ENCODE measurements around the gene DUOX1. TPM values are rescaled to one million over a fixed set of nuclear protein-coding genes. Genes with fewer than 3 reads are reported as not detected.

Gene DUOX1
- total and polyA plus RNA-seq, 2 of the 13 experiments (the other 11 are each of a cell fraction or from before 2014, with no cell fraction given): 0.03 TPM; not detected in 1

DNA sequence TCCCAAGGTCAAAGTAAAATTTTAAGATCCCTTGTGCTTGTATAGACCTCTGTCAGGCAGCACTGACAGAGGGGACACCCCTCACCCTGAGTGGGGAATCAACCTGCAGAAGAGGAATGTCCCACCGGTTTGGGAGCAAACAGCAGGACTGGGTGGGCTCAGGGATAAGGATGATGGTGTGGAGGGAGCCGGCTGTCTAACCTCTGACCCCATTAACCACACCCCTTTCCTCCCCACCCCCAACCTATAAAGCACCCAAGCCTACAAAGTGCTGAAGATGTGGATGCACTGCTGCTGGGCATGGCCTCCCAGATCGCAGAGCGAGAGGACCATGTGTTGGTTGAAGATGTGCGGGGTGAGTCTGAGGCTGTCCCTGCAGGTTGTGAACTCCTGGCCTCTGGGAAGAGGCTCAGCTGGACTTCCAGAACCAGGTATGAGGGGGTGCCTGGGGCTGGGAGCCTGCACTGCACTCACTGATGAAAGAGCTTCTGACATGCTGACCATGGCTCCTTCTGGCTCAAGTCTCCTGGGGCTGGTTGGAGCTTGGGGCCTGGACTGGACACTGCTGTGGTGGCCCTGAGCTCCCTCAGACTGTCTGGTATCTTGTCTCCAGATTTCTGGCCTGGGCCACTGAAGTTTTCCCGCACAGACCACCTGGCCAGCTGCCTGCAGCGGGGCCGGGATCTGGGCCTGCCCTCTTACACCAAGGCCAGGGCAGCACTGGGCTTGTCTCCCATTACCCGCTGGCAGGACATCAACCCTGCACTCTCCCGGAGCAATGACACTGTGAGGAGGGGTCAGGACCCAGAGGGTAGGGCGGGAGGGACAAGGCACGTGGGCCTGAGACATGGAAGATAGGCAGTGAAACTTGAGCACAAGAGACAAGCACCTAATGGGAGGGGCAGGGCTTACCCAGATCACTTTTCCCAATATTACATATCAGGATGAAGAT, 9.3 kb downstream of the DUOX1 start:
- no peaks in the 10 kb centered on the region for H3K36me3 ChIP-seq (replicated peaks in 1 of 2; ENCODE audit: control insufficient read depth in 1 of 2, insufficient read depth in 2 of 2, low read length in 2 of 2)
- H4K20me1 ChIP-seq (ENCODE audit: insufficient read depth, low read length): no peaks in the 10 kb centered on the region
- TF ChIP-seq ZNF30 (CRISPR knock-in tag; IDR thresholded peaks at IDR 0.05) (no peak), ZNF660 (CRISPR knock-in tag; IDR thresholded peaks at IDR 0.05; ENCODE audit: borderline replicate concordance, low read depth) (no peak), AKAP8 (CRISPR knock-in tag; IDR thresholded peaks at IDR 0.05) (no peak), PPARG (CRISPR knock-in tag; conservative IDR thresholded peaks at IDR 0.05) (no peak), JARID2 (CRISPR knock-in tag; IDR thresholded peaks at IDR 0.05; ENCODE audit: insufficient replicate concordance) (no peak)
- TF ChIP-seq, protein P1, sequence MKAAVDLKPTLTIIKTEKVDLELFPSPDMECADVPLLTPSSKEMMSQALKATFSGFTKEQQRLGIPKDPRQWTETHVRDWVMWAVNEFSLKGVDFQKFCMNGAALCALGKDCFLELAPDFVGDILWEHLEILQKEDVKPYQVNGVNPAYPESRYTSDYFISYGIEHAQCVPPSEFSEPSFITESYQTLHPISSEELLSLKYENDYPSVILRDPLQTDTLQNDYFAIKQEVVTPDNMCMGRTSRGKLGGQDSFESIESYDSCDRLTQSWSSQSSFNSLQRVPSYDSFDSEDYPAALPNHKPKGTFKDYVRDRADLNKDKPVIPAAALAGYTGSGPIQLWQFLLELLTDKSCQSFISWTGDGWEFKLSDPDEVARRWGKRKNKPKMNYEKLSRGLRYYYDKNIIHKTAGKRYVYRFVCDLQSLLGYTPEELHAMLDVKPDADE (CRISPR knock-in tag; IDR thresholded peaks at IDR 0.05): no peak
- TF ChIP-seq, protein P2, sequence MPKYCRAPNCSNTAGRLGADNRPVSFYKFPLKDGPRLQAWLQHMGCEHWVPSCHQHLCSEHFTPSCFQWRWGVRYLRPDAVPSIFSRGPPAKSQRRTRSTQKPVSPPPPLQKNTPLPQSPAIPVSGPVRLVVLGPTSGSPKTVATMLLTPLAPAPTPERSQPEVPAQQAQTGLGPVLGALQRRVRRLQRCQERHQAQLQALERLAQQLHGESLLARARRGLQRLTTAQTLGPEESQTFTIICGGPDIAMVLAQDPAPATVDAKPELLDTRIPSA (CRISPR knock-in tag; IDR thresholded peaks at IDR 0.05; ENCODE audit: borderline replicate concordance): no peak
- TF ChIP-seq, protein P3, sequence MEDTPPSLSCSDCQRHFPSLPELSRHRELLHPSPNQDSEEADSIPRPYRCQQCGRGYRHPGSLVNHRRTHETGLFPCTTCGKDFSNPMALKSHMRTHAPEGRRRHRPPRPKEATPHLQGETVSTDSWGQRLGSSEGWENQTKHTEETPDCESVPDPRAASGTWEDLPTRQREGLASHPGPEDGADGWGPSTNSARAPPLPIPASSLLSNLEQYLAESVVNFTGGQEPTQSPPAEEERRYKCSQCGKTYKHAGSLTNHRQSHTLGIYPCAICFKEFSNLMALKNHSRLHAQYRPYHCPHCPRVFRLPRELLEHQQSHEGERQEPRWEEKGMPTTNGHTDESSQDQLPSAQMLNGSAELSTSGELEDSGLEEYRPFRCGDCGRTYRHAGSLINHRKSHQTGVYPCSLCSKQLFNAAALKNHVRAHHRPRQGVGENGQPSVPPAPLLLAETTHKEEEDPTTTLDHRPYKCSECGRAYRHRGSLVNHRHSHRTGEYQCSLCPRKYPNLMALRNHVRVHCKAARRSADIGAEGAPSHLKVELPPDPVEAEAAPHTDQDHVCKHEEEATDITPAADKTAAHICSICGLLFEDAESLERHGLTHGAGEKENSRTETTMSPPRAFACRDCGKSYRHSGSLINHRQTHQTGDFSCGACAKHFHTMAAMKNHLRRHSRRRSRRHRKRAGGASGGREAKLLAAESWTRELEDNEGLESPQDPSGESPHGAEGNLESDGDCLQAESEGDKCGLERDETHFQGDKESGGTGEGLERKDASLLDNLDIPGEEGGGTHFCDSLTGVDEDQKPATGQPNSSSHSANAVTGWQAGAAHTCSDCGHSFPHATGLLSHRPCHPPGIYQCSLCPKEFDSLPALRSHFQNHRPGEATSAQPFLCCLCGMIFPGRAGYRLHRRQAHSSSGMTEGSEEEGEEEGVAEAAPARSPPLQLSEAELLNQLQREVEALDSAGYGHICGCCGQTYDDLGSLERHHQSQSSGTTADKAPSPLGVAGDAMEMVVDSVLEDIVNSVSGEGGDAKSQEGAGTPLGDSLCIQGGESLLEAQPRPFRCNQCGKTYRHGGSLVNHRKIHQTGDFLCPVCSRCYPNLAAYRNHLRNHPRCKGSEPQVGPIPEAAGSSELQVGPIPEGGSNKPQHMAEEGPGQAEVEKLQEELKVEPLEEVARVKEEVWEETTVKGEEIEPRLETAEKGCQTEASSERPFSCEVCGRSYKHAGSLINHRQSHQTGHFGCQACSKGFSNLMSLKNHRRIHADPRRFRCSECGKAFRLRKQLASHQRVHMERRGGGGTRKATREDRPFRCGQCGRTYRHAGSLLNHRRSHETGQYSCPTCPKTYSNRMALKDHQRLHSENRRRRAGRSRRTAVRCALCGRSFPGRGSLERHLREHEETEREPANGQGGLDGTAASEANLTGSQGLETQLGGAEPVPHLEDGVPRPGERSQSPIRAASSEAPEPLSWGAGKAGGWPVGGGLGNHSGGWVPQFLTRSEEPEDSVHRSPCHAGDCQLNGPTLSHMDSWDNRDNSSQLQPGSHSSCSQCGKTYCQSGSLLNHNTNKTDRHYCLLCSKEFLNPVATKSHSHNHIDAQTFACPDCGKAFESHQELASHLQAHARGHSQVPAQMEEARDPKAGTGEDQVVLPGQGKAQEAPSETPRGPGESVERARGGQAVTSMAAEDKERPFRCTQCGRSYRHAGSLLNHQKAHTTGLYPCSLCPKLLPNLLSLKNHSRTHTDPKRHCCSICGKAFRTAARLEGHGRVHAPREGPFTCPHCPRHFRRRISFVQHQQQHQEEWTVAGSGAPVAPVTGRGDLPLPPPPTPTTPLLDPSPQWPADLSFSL (CRISPR knock-in tag; IDR thresholded peaks at IDR 0.05): no peak
- WGBS (ENCODE audit: low lambda C conversion rate): 57% methylated on average over 5 of the region's 12 CpGs
- ATAC-seq (no peak), FAIRE-seq (no peak), DNase-seq (ENCODE audit: low spot score) (no peak)
- intact Hi-C loops (cut with micrococcal nuclease; ENCODE audit: unreplicated experiment) (no loop called here), in situ Hi-C loops (cut with HindIII; ENCODE audit: extremely low pct_ligation_motif_present, low pct_unique_long_range_greater_than_20kb) (no loop called here)
- ChIA-PET POLR2A (no interaction called here), CTCF (ENCODE audit: low intra/inter-chr PET ratio, low total read pairs) (no interaction called here)
- H3K9me3 ChIP-seq (ENCODE audit: low read length): no peaks in the 10 kb centered on the region
- no peaks in the 10 kb centered on the region for H3K4me1 ChIP-seq (ENCODE audit: insufficient read depth, low read length)
- H3K4me2 ChIP-seq (ENCODE audit: low read depth, low read length): no peak overlapping the region
- no peak overlapping the region for H3K4me3 ChIP-seq (replicated peaks in 1 of 3; ENCODE audit: insufficient read depth in 1 of 3, low read depth in 2 of 3, low read length in 3 of 3)
- no peak overlapping the region for H3K9ac ChIP-seq (ENCODE audit: insufficient read depth, low read depth, low read length)
- no peaks in the 10 kb centered on the region for H3K79me2 ChIP-seq (ENCODE audit: insufficient read depth, low read length)
- H2AFZ ChIP-seq (ENCODE audit: low read length): no peak overlapping the region
- no peak overlapping the region for H3K27ac ChIP-seq (ENCODE audit: extremely low read length, insufficient read depth, low read length)
- peaks cover 3 to 22% of the 10 kb centered on the region in 2 experiments; a peak in 4 of 5 replicates for H3K27me3 ChIP-seq (ENCODE audit: control insufficient read depth in 1 of 2, insufficient read depth in 2 of 2, low read length in 2 of 2)
- BruUV-seq (replicated peaks): no TSS peak
